Spleen (tissue), 11 donors: ENCODE results near the gene THSD4. TPM values are rescaled to one million over a fixed set of nuclear protein-coding genes. Genes with fewer than 3 reads are reported as not detected.

Experiments used
- DNase-seq: peaks from one replicate; pipeline ENCODE4 v3.0.0-alpha.2; 2020
- H3K27ac ChIP-seq, 8 donors: fragments of 200-600 bp; sonication (generic) in 7 of 8; 1 replicate in 4 of 8; 2 replicates in 4 of 8; pipeline versions ENCODE4 v1.5.0 to v1.8.0; 2016 to 2021; ENCODE audit warnings: inconsistent platforms in 4 of 8, mild to moderate bottlenecking in 4 of 8, moderate library complexity in 1 of 8
- H3K27me3 ChIP-seq, 7 donors: fragments of 200-600 bp; sonication (generic) in 6 of 7; replicated peaks in 1 of 7; 1 replicate in 4 of 7; 2 replicates in 3 of 7; pipeline versions ENCODE4 v1.5.0 to v1.8.0; 2016 to 2021; ENCODE audit warnings: inconsistent platforms in 3 of 7, mild to moderate bottlenecking in 1 of 7
- H3K36me3 ChIP-seq, 6 donors: fragments of 200-600 bp; sonication (generic) in 5 of 6; 1 replicate in 4 of 6; 2 replicates in 2 of 6; pipeline versions ENCODE4 v1.5.0 to v1.8.0; 2016 to 2021; ENCODE audit warnings: inconsistent platforms in 2 of 6
- H3K4me1 ChIP-seq, 6 donors: fragments of 200-600 bp; sonication (generic) in 5 of 6; 1 replicate in 3 of 6; 2 replicates in 3 of 6; pipeline versions ENCODE4 v1.5.0 to v1.8.0; 2016 to 2021; ENCODE audit warnings: inconsistent platforms in 3 of 6
- H3K4me3 ChIP-seq, 8 donors: fragments of 200-600 bp; sonication (generic) in 7 of 8; 1 replicate in 4 of 8; 2 replicates in 4 of 8; pipeline versions ENCODE4 v1.5.0 to v1.8.0; 2016 to 2021; ENCODE audit warnings: inconsistent platforms in 4 of 8, mild to moderate bottlenecking in 4 of 8, moderate library complexity in 2 of 8
- H3K9me3 ChIP-seq, 8 donors: fragments of 200-600 bp; sonication (generic) in 7 of 8; 1 replicate in 4 of 8; 2 replicates in 4 of 8; pipeline versions ENCODE4 v1.5.0 to v1.8.0; 2016 to 2021; ENCODE audit warnings: inconsistent platforms in 4 of 8
- POLR2A ChIP-seq, 3 donors: fragments of 450-650 bp; IDR thresholded peaks; one replicate each; pipeline ENCODE4 v1.5.1; 2017; ENCODE audit warnings: antibody characterized with exemption in 3 of 3, mild to moderate bottlenecking in 1 of 3
- POLR2AphosphoS5 ChIP-seq, 3 donors: sonication (generic); formaldehyde crosslinking; IDR thresholded peaks; one replicate each; pipeline ENCODE4 v1.5.1; 2017; ENCODE audit warnings: antibody characterized with exemption in 3 of 3
- WGBS, 5 donors: extraction: QIAGEN DNeasy Blood & Tissue Kit in 3 of 5; methylation state at CpG; one replicate each; pipeline versions ENCODE4 v1.1.5 to v1.1.7; 2013 to 2018; 5-methylcytosine and 5-hydroxymethylcytosine counted together
- intact Hi-C: fragments of 100-400 bp; cut with DNase I; formaldehyde crosslinking; loops from one replicate; pipeline ENCODE4 v1.15.0; 2023; ENCODE audit warnings: low total_unique reads
- polyA plus RNA-seq, 3 donors: library from polyadenylated mRNA; stranded (reverse); fragments of 200-250 nt; gene quantifications; one replicate each; pipeline ENCODE4 v1.2.1, GENCODE V29; 2013
- total RNA-seq, 7 donors: library from RNA; depleted of rRNA in 3 of 7; stranded (reverse); fragments of >200 nt in 3 of 7; fragmentation: NEBNext Ultra II Directional in 4 of 7; extraction: Animal tissue kit (Norgen Biotek cat#: 25700) in 4 of 7; gene quantifications; one replicate each; pipeline versions ENCODE4 v1.1.0 to v1.2.1, GENCODE V29; 2016 to 2021
- TF ChIP-seq, protein P1 (sequence below), 11 experiments: fragments of 200-600 bp in 7 of 11; fragments of 450-650 bp in 4 of 11; sonication (generic) in 4 of 11; IDR thresholded peaks in 8 of 11; conservative IDR thresholded peaks in 3 of 11; 1 replicate in 7 of 11; 2 replicates in 4 of 11; pipeline versions ENCODE4 v1.4.0 to v1.8.0; 2016 to 2021; ENCODE audit warnings: antibody characterized with exemption in 11 of 11, inconsistent platforms in 4 of 11, mild to moderate bottlenecking in 1 of 11
- donor health status: healthy with polysubstance abuse.
- donor health status: DM: no; HTN: no; CAD: no; lungs with moderate emphysema.
- donor health status: DM: no; HTN: no; CAD: no.
- donor health status: Bipolar disorder and iron deficiency.
- donor health status: healthy.
- donor health status: DM: no; HTN: no; CAD: no.
- donor health status: DM: yes; HTN: yes; CAD: no.

Gene THSD4
- total and polyA plus RNA-seq, 10 donors = 0.29 to 11.3 (median 3.4) TPM

DNA sequence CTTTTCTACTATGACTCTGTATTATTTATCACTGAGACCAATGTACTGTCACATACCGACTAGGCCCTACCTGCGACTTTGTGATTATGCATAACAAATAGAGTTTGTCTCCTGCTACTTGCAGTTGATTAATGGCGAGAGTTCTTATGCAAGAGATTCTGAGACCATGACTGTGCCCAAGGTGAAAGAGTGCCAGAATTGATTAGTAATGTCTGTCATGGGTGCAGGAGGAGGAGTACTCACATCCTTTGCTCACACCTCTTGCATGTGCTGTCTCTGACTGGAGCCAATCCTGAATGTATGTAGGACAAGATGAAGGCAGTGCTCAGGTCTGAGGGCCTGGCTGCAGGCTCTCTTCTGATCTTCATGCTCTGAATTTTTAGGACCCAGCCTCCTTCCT lies 260.7 kb downstream of the THSD4 start:
- WGBS, 5 donors = 96 to 98% (median 98%) methylated on average over 3 of the region's 3 CpGs
- intact Hi-C loops = no loop called here

DNA sequence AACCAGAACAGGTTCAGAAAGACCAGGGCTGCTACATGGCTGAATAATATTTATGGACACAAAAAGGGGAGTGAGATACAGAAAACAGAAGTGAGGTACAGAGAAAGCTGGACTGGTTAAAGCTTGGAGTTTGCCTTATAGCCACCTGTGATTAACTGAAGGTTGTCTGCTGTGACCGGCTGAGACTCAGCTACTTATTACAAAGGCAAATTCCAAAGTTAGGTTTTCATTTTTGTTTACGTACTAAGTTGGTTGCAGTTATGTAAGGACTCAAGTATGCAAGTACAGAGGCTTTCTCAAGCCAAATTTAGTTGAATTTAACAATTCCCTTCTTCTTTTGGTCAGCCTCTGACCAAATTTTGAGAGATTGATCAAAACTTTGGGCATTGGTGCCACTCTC lies 264.6 kb downstream of the THSD4 start:
- peaks cover 0 to 11% (median 0%) of the 10 kb centered on the region in 7 donors for H3K27me3 ChIP-seq
- no peaks in the 10 kb centered on the region for H3K4me1 ChIP-seq
- 86 to 95% (median 91%) methylated on average over 2 of the region's 2 CpGs for WGBS, 5 donors
- no peak for DNase-seq
- no peak overlapping the region for H3K4me3 ChIP-seq
- no peaks in the 10 kb centered on the region for H3K9me3 ChIP-seq
- H3K27ac ChIP-seq = no peak overlapping the region
- no peak for TF ChIP-seq POLR2AphosphoS5 (IDR thresholded peaks at IDR 0.05)
- TF ChIP-seq, protein P1, sequence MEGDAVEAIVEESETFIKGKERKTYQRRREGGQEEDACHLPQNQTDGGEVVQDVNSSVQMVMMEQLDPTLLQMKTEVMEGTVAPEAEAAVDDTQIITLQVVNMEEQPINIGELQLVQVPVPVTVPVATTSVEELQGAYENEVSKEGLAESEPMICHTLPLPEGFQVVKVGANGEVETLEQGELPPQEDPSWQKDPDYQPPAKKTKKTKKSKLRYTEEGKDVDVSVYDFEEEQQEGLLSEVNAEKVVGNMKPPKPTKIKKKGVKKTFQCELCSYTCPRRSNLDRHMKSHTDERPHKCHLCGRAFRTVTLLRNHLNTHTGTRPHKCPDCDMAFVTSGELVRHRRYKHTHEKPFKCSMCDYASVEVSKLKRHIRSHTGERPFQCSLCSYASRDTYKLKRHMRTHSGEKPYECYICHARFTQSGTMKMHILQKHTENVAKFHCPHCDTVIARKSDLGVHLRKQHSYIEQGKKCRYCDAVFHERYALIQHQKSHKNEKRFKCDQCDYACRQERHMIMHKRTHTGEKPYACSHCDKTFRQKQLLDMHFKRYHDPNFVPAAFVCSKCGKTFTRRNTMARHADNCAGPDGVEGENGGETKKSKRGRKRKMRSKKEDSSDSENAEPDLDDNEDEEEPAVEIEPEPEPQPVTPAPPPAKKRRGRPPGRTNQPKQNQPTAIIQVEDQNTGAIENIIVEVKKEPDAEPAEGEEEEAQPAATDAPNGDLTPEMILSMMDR (IDR thresholded peaks at IDR 0.05 in 8 of 11, conservative IDR thresholded peaks at IDR 0.05 in 3 of 11) = no peak
- no peak for TF ChIP-seq POLR2A (IDR thresholded peaks at IDR 0.05)
- intact Hi-C loops = no loop called here
- no peaks in the 10 kb centered on the region for H3K36me3 ChIP-seq

More for the DNA sequence above, 260.7 kb downstream of the THSD4 start:
- no peaks in the 10 kb centered on the region for H3K36me3 ChIP-seq
- no peak for DNase-seq
- no peaks in the 10 kb centered on the region for H3K9me3 ChIP-seq
- H3K27me3 ChIP-seq = peaks cover 0 to 22% (median 0%) of the 10 kb centered on the region in 7 donors
- H3K4me1 ChIP-seq = peaks cover 0 to 4% (median 0%) of the 10 kb centered on the region in 6 donors
- no peak for TF ChIP-seq POLR2AphosphoS5 (IDR thresholded peaks at IDR 0.05)
- TF ChIP-seq, protein P1 (IDR thresholded peaks at IDR 0.05 in 8 of 11, conservative IDR thresholded peaks at IDR 0.05 in 3 of 11) = no peak
- no peak for TF ChIP-seq POLR2A (IDR thresholded peaks at IDR 0.05)
- H3K4me3 ChIP-seq = no peak overlapping the region
- no peak overlapping the region for H3K27ac ChIP-seq

DNA sequence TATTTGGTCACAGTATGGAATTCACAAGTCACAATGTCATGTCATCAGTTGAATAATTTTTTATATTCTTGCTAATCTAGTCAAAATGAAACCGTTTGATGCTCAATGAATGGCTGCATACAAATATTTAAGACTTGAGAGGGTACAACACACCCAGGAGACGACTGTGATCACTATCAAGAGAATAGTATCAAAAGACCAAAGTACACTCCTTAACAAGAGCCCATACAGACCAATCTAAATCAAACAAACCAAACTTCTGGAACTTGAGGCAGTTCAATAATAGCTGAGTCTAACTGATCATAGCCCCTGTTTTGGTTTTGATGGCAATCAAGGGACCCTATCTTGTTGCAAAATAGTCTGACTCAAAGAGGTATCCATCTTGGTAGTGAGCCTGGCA lies 265.1 kb downstream of the THSD4 start:
- no peak for DNase-seq
- H3K4me1 ChIP-seq = no peaks in the 10 kb centered on the region
- H3K9me3 ChIP-seq = no peaks in the 10 kb centered on the region
- WGBS, 5 donors = 25 to 75% (median 57%) methylated on average over 2 of the region's 2 CpGs
- TF ChIP-seq POLR2AphosphoS5 (IDR thresholded peaks at IDR 0.05) = no peak
- no peak for TF ChIP-seq POLR2A (IDR thresholded peaks at IDR 0.05)
- TF ChIP-seq, protein P1 (IDR thresholded peaks at IDR 0.05 in 8 of 11, conservative IDR thresholded peaks at IDR 0.05 in 3 of 11) = no peak
- H3K27ac ChIP-seq = no peak overlapping the region
- H3K36me3 ChIP-seq = no peaks in the 10 kb centered on the region
- no peak overlapping the region for H3K4me3 ChIP-seq
- intact Hi-C loops = no loop called here
- H3K27me3 ChIP-seq = peaks cover 0 to 11% (median 0%) of the 10 kb centered on the region in 7 donors

DNA sequence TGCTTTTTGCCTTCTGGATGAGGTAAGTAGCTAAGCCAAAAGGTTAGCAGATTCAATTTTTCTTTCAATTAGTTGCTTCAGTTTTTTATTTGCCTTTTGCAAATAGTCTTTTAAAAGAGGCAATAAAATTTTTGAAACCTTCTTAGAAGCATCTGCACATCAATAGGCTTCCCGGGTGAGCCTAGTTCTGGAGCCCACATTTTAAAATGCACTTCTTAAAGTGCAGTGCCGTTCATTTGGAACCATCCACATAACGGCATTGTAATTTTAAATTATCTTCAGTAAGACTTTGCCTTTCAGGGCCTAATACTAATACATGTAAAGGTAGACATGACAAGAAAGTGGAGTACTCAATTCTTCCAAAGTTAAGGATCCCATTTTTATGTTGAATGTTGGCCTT lies 269.2 kb downstream of the THSD4 start:
- 89 to 96% (median 90%) methylated on average over 3 of the region's 3 CpGs for WGBS, 5 donors
- intact Hi-C loops = no loop called here
- TF ChIP-seq, protein P1 (IDR thresholded peaks at IDR 0.05 in 8 of 11, conservative IDR thresholded peaks at IDR 0.05 in 3 of 11) = no peak
- no peak for TF ChIP-seq POLR2A (IDR thresholded peaks at IDR 0.05)
- no peak for TF ChIP-seq POLR2AphosphoS5 (IDR thresholded peaks at IDR 0.05)

More for the DNA sequence above, 269.2 kb downstream of the THSD4 start:
- H3K4me3 ChIP-seq = no peak overlapping the region
- no peaks in the 10 kb centered on the region for H3K9me3 ChIP-seq
- no peaks in the 10 kb centered on the region for H3K36me3 ChIP-seq
- peaks cover 0 to 30% (median 0%) of the 10 kb centered on the region in 7 donors for H3K27me3 ChIP-seq
- H3K4me1 ChIP-seq = no peaks in the 10 kb centered on the region
- no peak overlapping the region for H3K27ac ChIP-seq
- DNase-seq = no peak
